ENCODE data around the gene BANP.
"Not testable (repeated sequence)": the region's sequence is repeated elsewhere in the genome, so short reads cannot be mapped to it uniquely, and the experiment has no call there.

BANP gene

DNA sequence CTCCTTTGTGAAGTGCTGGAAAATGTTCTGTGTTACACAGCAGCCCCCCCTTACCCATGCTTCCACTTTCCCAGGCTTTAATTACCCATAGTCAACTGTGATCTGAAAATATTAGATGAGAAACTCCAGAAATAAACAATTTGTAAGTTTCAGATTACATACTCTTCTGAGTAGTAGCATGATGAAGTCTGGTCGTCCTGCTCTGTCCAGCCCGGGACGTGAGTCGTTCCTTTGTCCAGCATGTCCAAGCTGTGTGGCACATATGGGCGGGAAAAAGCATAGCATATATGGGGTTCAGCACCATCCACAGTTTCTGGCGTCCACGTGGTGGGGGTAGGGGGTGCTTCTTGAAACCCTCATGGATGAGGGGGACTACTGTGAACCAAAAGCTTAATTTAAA, 83.5 kb downstream of the BANP start:
- no peak for DNase-seq (ENCODE audit: low read depth, low spot score)
- TF ChIP-seq, protein P1, sequence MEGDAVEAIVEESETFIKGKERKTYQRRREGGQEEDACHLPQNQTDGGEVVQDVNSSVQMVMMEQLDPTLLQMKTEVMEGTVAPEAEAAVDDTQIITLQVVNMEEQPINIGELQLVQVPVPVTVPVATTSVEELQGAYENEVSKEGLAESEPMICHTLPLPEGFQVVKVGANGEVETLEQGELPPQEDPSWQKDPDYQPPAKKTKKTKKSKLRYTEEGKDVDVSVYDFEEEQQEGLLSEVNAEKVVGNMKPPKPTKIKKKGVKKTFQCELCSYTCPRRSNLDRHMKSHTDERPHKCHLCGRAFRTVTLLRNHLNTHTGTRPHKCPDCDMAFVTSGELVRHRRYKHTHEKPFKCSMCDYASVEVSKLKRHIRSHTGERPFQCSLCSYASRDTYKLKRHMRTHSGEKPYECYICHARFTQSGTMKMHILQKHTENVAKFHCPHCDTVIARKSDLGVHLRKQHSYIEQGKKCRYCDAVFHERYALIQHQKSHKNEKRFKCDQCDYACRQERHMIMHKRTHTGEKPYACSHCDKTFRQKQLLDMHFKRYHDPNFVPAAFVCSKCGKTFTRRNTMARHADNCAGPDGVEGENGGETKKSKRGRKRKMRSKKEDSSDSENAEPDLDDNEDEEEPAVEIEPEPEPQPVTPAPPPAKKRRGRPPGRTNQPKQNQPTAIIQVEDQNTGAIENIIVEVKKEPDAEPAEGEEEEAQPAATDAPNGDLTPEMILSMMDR (IDR thresholded peaks at IDR 0.05; ENCODE audit: low read depth, low read length), result no peak
- no peak overlapping the region for H3K4me3 ChIP-seq (ENCODE audit: low read depth, low read length)
- in situ Hi-C loops (cut with HindIII; ENCODE audit: low sequenced_read_pairs), result no loop called here

DNA sequence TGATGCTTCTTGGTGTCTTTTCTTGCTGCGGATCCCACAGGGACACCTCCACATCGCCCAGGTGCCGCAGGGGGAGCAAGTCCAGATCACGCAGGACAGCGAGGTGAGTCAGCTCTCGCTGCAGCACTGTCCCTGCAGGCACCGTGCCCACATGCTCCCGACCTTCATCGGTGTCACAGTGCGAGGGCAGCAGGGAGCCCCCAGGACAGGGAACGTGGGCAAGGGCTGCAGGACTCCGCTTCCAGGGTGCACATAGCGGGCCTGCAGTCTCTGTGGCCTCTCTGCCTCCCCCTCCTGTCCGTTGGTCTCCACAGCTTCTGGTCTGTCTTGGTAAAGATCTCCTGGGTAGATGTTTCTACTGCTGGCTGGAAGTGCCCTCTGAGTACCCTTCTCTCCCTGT, 84.1 kb downstream of the BANP start:
- in situ Hi-C loops (cut with HindIII; ENCODE audit: low sequenced_read_pairs), result no loop called here
- H3K4me3 ChIP-seq (ENCODE audit: low read depth, low read length), result no peak overlapping the region
- TF ChIP-seq, protein P1 (IDR thresholded peaks at IDR 0.05; ENCODE audit: low read depth, low read length), result peak; percentile 15
- DNase-seq (ENCODE audit: low read depth, low spot score), result no peak

DNA sequence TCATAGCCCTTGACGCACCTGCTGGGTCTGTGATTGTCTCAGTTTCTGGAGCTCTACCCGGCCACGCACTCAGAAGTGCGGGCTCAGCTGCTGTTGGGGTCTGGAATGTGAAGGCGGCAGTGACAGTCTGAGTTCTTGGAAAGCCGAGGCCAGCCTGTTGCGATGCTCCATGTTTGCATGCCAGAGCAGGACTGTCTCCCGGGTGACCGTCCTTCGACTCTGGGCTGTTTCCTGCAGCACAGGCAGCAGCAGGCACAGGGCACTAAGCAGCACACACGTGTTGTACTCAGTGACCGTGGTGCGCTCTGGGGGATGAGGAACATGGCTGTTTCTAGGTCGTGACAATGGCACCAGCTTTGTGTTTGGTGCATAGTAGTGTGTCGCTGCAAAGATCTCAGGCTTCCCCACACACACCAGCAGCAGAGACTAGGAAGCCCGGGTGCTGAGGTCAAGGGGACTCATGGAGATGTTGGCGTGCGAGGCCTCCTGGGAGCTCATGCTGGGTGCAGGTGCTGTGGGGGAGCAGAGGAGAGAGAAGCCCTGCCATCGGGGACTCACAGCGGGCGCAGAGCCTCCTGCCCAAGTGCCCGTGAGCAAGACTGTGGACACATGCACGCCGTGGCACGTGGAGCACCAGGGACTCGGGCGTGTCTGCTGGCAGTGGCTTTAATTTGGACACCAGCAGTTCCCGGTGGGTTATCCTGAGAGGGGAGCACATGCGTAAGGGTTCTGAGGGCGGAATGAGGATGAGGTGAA, 84.8 kb downstream of the BANP start:
- DNase-seq (ENCODE audit: low read depth, low spot score); in situ Hi-C loops (cut with HindIII; ENCODE audit: low sequenced_read_pairs); H3K4me3 ChIP-seq (ENCODE audit: low read depth, low read length): not testable (repeated sequence)

DNA sequence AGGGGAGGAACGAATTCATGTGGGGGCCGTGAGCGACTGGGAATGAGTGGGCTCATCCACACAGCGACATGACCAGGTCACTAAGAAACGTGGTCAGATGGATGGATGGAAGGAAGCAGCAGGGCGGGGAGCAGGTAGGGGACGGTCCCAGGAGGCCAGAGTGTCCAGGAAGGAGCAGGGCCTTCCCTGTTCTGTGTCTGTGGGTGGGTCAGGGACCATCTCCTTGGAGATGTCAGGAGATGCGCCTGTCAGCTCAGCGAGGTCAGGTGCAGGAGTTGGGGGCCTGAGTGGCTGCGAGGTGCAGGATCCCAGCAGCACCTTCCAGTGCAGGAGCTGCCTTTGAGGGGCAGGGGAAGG, 85.4 kb downstream of the BANP start:
- H3K4me3 ChIP-seq (ENCODE audit: low read depth, low read length); DNase-seq (ENCODE audit: low read depth, low spot score); in situ Hi-C loops (cut with HindIII; ENCODE audit: low sequenced_read_pairs): not testable (repeated sequence)

DNA sequence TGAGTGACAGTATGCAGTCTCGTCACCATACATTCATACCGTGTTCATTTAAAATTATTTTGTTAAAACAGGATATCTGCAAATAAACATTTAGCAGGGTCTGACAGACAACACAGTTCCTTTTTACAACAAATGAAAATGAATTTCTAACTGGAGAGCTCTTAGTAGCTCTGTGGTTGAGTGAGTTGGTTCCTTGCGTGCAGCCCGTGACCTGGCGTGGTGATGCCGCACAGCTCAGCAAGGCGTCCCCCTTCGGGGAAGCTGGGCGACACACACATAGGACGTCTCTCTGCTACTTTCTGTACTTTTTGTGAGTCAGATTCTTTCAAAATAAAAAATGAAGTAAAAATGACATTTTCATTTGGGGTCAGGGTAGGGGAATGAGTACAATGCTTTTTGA, 86.1 kb downstream of the BANP start:
- in situ Hi-C loops (cut with HindIII; ENCODE audit: low sequenced_read_pairs); H3K4me3 ChIP-seq (ENCODE audit: low read depth, low read length); DNase-seq (ENCODE audit: low read depth, low spot score): not testable (repeated sequence)

DNA sequence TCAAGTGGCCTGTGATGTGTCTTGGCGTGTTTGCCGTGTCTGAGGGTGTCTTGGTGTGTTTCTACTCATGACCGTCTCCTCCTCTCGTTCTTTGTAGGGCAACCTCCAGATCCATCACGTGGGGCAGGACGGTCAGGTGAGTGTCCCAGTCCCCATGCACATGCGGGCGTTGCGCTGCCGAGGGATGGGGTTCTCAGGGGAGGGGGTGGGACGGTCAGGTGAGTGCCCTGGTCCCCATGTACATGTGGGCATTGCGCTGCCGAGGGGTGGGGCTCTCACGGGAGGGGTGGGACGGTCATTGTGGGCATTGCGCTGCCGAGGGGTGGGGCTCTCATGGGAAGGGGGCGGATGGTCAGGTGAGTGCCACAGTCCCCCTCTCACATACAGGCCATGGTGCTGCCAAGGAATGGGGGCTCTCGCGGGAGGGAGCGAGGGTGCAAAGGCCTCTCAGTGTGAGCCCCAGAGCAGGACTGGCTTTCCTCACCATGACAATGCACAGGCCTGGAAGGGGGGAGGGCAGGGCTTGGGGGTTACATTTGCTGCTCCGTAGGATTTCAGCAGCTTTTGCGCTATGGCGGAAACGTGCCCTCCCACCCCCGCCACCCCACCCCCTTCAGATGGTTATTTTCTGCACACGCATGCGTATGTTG, 86.8 kb downstream of the BANP start:
- H3K4me3 ChIP-seq (ENCODE audit: low read depth, low read length); in situ Hi-C loops (cut with HindIII; ENCODE audit: low sequenced_read_pairs): not testable (repeated sequence)

DNA sequence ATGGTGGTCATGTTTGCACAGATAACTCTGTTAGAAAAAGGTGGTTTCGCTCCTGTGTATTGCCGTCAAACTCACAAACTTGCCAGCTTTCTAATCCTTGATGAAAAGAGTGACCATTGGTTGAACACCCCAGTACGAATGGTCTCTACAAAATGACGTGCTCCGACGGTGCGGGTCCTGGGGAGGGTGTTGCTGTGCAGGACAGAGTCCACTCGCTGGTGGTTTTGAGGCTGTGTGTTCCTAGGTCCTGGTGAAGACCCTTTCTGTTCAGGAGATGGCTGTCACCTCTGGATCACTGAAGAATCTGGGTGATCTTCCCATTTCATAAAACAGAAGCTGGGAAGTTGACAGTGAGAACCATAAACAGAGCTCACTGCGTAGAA, 87.3 kb downstream of the BANP start:
- in situ Hi-C loops (cut with HindIII; ENCODE audit: low sequenced_read_pairs), result not testable (repeated sequence)

More for the DNA sequence above, 86.8 kb downstream of the BANP start:
- DNase-seq (ENCODE audit: low read depth, low spot score), result not testable (repeated sequence)

DNA sequence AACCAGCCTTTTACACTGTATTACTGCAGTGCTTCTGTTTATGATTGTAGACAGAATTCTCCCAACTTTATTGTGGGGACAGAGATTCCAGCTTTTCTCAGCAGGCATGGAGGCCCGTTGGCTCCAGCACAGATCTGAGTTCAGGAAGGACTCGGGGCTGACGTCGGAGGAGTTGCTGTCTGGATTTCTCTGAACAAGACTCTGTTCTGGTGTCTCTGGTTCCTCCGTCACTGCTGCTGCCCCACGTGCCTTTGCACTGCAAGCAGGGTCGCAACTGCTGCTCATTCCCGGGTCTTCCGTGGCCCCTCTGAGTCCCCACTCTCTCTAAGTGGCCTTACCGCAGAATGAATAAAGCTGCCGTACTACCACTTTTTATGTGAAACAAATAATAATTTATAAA, 88.4 kb downstream of the BANP start:
- DNase-seq (ENCODE audit: low read depth, low spot score), result no peak
- in situ Hi-C loops (cut with HindIII; ENCODE audit: low sequenced_read_pairs), result no loop called here
- TF ChIP-seq, protein P1 (IDR thresholded peaks at IDR 0.05; ENCODE audit: low read depth, low read length), result no peak
- H3K4me3 ChIP-seq (ENCODE audit: low read depth, low read length), result no peak overlapping the region

More for the DNA sequence above, 87.3 kb downstream of the BANP start:
- H3K4me3 ChIP-seq (ENCODE audit: low read depth, low read length); DNase-seq (ENCODE audit: low read depth, low spot score): not testable (repeated sequence)

DNA sequence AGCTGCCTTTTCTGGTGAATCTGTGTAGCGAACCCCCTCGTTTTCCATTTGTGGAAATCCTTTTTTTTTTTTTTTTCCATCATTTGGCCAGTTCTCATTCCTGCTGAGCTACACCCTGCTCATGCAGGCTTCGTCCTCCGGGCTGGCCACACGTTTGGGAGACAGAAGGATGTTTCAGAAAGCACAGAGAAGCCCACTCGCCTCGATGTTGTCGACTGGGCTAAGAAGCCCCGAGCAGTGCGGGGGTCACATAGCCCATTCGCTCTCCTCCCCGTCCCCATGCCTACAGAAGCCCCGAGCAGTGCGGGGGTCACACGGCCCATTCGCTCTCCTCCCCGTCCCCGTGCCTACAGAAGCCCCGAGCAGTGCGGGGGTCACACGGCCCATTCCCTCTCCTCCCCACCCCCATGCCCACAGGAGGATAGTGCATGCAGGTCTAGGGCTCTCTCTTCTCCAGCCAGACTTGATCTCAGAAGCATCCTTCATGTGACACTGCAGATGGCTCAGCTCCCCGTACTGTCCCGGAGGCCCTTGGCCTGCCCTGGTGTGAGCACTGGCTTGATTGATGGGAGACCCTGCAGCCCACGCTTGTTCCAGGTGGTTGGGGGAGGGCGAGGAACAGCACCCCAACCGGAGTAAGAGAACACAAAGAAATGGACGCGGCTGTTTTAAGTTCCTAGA, 89.1 kb downstream of the BANP start:
- H3K4me3 ChIP-seq (ENCODE audit: low read depth, low read length); in situ Hi-C loops (cut with HindIII; ENCODE audit: low sequenced_read_pairs); DNase-seq (ENCODE audit: low read depth, low spot score): not testable (repeated sequence)

DNA sequence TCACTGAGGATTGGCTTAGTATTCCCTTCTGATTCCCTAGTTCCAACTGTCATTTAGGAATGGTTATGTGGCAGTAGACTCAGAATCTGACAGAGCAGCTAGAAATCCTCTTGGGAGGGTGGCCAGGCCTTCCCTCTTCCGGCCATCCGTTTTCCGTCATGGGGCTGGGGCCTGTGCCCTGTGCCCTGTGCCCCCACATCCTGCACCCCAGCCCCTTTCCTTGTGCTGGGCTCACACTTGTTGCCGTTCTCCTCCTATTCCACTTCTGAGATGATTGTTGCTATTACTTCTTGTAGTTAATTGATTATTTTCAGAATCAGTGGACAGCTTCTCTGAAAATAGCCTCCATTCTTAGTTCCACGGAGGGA, 89.6 kb downstream of the BANP start:
- in situ Hi-C loops (cut with HindIII; ENCODE audit: low sequenced_read_pairs); H3K4me3 ChIP-seq (ENCODE audit: low read depth, low read length); DNase-seq (ENCODE audit: low read depth, low spot score): not testable (repeated sequence)

DNA sequence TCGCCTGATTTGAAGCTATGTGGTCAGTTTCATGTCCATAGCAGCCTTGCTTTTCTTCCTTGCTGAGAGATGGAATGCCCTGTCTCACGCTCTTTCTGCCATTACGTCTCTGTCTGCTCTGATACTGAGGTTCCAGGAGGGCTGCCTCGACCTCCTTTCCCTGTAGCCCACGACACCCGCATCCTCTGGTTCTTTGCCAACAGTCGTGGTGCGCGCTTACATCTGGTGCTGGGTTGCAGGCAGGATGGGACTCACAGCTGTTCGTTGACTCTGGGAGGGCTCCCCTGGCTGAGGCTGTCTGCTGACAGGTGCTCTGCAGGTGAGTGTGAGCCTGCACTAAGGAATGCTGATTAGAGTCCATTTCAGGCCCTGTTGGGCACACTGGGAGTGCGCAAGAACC, 90.3 kb downstream of the BANP start:
- in situ Hi-C loops (cut with HindIII; ENCODE audit: low sequenced_read_pairs); DNase-seq (ENCODE audit: low read depth, low spot score); H3K4me3 ChIP-seq (ENCODE audit: low read depth, low read length): not testable (repeated sequence)

DNA sequence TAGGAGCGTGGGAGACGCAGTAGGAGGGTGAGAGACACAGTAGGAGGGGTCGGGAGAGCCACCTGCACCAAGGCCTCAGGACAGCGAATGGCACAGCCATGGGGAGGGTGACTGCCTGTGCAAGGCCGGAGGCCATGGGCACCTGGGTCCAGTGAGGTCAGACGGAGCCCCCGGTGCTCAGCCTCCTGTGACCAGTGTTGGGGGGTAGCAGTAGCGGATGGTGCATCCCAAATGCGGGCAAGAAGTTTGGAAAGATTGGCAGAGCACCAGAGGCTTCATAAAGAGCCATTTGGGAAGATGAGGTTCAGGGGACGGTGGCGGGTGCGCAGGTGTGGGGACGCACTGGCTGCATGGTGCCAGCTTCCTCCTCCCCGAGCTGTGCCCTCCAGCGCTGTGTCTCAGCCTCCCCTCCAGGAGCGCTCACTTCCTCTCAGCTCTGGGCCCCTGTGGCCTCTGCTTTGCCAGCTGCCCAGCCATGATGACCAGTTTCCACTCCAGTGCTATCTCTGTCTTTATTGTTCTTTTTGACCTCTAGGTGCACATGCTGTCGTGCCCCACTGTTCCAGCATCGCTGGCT, 90.8 kb downstream of the BANP start:
- in situ Hi-C loops (cut with HindIII; ENCODE audit: low sequenced_read_pairs); DNase-seq (ENCODE audit: low read depth, low spot score); H3K4me3 ChIP-seq (ENCODE audit: low read depth, low read length): not testable (repeated sequence)

DNA sequence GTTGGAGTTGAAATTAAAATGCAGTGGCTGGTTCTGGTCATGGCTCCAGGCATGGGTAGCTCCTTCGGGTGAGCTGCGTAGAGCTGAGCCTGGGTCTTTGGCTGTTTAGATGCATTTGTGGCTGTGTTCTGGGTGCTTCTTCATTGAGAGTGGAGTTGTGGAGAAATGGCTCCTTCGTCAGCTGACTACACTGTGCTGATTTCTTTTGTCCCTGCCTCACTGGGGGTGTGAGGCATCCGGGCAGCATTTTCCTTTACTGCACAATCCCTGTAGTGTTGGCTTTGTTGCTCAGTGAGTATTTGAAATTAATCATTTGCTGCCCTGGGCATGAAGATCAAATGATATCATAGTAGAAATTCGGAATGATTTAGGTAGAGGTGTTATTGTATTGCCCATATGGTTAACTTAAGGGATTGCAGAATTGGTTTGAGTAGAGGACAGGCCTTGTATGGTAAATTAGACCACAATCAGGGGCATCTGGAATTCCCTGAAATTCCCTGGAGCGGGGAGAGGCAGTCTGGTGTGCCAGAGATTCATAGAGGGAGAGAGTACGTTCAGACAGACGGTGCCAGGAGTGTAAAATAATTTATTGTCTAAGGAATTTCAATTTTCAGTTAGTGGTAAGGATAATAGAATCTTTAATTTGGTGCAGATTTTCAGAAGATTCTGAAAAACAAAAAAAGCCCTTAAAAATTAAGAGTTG, 92.1 kb downstream of the BANP start:
- DNase-seq (ENCODE audit: low read depth, low spot score); H3K4me3 ChIP-seq (ENCODE audit: low read depth, low read length); in situ Hi-C loops (cut with HindIII; ENCODE audit: low sequenced_read_pairs): not testable (repeated sequence)
